ENCODE results near the gene XYLT1. TPM values are rescaled to one million over a fixed set of nuclear protein-coding genes. Genes with fewer than 3 reads are reported as not detected.

The XYLT1 gene
- total RNA-seq, 8 experiments from 2014 or later, result 1.2 to 22.0 (median 6.3) TPM

GRCh38 chr16:17129971-17130370 lies 340.8 kb downstream of the XYLT1 start:
- Histone ChIP-seq H3K4me3 (no peak overlapping the region), H3K27ac (no peak overlapping the region), H3K4me1 (replicated peaks in 1 of 2) (peaks cover 8 to 21% of the 10 kb centered on the region in 2 donors)
- no peak for ATAC-seq (replicated peaks in 6 of 8)
- in situ Hi-C loops (cut with MboI; ENCODE audit: low pct_unique_long_range_greater_than_20kb in 2 of 9, low sequenced_read_pairs in 9 of 9, unreplicated experiment in 9 of 9), result no loop called here
- 45 to 94% (median 91%) methylated on average over 1 to 5 of the region's 5 CpGs; no CpG with 5 or more reads in 2 of the 10 experiments for WGBS, 10 experiments

GRCh38 chr16:17128791-17129190 lies 342.0 kb downstream of the XYLT1 start:
- 20 to 100% (median 93%) methylated on average over 1 to 6 of the region's 6 CpGs; no CpG with 5 or more reads in 1 of the 10 experiments for WGBS, 10 experiments
- Histone ChIP-seq H3K27ac (no peak overlapping the region), H3K4me3 (no peak overlapping the region), H3K4me1 (replicated peaks in 1 of 2) (peaks cover 8 to 21% of the 10 kb centered on the region in 2 donors)
- no peak for ATAC-seq (replicated peaks in 6 of 8)
- in situ Hi-C loops (cut with MboI; ENCODE audit: low pct_unique_long_range_greater_than_20kb in 2 of 9, low sequenced_read_pairs in 9 of 9, unreplicated experiment in 9 of 9), result no loop called here

GRCh38 chr16:17126156-17126555 lies 344.6 kb downstream of the XYLT1 start:
- in situ Hi-C loops (cut with MboI; ENCODE audit: low pct_unique_long_range_greater_than_20kb in 2 of 9, low sequenced_read_pairs in 9 of 9, unreplicated experiment in 9 of 9), result no loop called here
- no peak overlapping the region for H3K4me3 ChIP-seq
- H3K4me1 ChIP-seq (replicated peaks in 1 of 2), result peaks cover 8 to 17% of the 10 kb centered on the region in 2 donors
- WGBS, 10 experiments, result 20 to 100% (median 67%) methylated on average over 1 of the region's 3 CpGs; no CpG with 5 or more reads in 5 of the 10 experiments
- peak in 5 of 8 experiments; percentile 22 to 83 (median 54) for ATAC-seq (replicated peaks in 6 of 8)
- H3K27ac ChIP-seq, result no peak overlapping the region

- H3K27ac ChIP-seq, result no peak overlapping the region
- H3K4me3 ChIP-seq, result no peak overlapping the region
- in situ Hi-C loops (cut with MboI; ENCODE audit: low pct_unique_long_range_greater_than_20kb in 2 of 9, low sequenced_read_pairs in 9 of 9, unreplicated experiment in 9 of 9), result no loop called here
- peaks cover 8 to 17% of the 10 kb centered on the region in 2 donors for H3K4me1 ChIP-seq (replicated peaks in 1 of 2)
- ATAC-seq (replicated peaks in 6 of 8), result no peak
These were observed 345.1 kb downstream of the XYLT1 start for GRCh38 chr16:17125671-17126070.

- Histone ChIP-seq H3K4me3 (no peak overlapping the region), H3K27ac (no peak overlapping the region), H3K4me1 (replicated peaks in 1 of 2) (no peaks in the 10 kb centered on the region)
- 60 to 100% (median 73%) methylated on average over 1 to 4 of the region's 5 CpGs; no CpG with 5 or more reads in 2 of the 10 experiments for WGBS, 10 experiments
- no peak for ATAC-seq (replicated peaks in 6 of 8)
- in situ Hi-C loops (cut with MboI; ENCODE audit: low pct_unique_long_range_greater_than_20kb in 2 of 9, low sequenced_read_pairs in 9 of 9, unreplicated experiment in 9 of 9), result no loop called here
These were observed 352.7 kb downstream of the XYLT1 start for GRCh38 chr16:17117906-17118577.

GRCh38 chr16:17116595-17117322 lies 354.0 kb downstream of the XYLT1 start:
- H3K4me3 ChIP-seq, result no peak overlapping the region
- WGBS, 10 experiments, result 53 to 100% (median 100%) methylated on average over 1 to 3 of the region's 4 CpGs; no CpG with 5 or more reads in 3 of the 10 experiments
- no peak overlapping the region for H3K27ac ChIP-seq
- in situ Hi-C loops (cut with MboI; ENCODE audit: low pct_unique_long_range_greater_than_20kb in 2 of 9, low sequenced_read_pairs in 9 of 9, unreplicated experiment in 9 of 9), result no loop called here
- no peak for ATAC-seq (replicated peaks in 6 of 8)
- no peaks in the 10 kb centered on the region for H3K4me1 ChIP-seq (replicated peaks in 1 of 2)

GRCh38 chr16:17109413-17109812 lies 361.3 kb downstream of the XYLT1 start:
- no peak overlapping the region for H3K27ac ChIP-seq
- ATAC-seq (replicated peaks in 6 of 8), result no peak
- H3K4me1 ChIP-seq (replicated peaks in 1 of 2), result peaks cover 13 to 23% of the 10 kb centered on the region in 2 donors
- in situ Hi-C loops (cut with MboI; ENCODE audit: low pct_unique_long_range_greater_than_20kb in 2 of 9, low sequenced_read_pairs in 9 of 9, unreplicated experiment in 9 of 9), result no loop called here
- no peak overlapping the region for H3K4me3 ChIP-seq

GRCh38 chr16:17108596-17108995 lies 362.2 kb downstream of the XYLT1 start:
- ATAC-seq (replicated peaks in 6 of 8), result no peak
- in situ Hi-C loops (cut with MboI; ENCODE audit: low pct_unique_long_range_greater_than_20kb in 2 of 9, low sequenced_read_pairs in 9 of 9, unreplicated experiment in 9 of 9), result no loop called here
- no peak overlapping the region for H3K4me3 ChIP-seq
- peaks cover 13 to 24% of the 10 kb centered on the region in 2 donors for H3K4me1 ChIP-seq (replicated peaks in 1 of 2)
- WGBS, 10 experiments, result 0 to 100% (median 96%) methylated on average over 1 to 10 of the region's 17 CpGs; no CpG with 5 or more reads in 6 of the 10 experiments
- H3K27ac ChIP-seq, result no peak overlapping the region

GRCh38 chr16:17107450-17107849 lies 363.3 kb downstream of the XYLT1 start:
- no peak for ATAC-seq (replicated peaks in 6 of 8)
- WGBS, 10 experiments, result 60 to 100% (median 90%) methylated on average over 2 to 8 of the region's 8 CpGs; no CpG with 5 or more reads in 2 of the 10 experiments
- H3K4me1 ChIP-seq (replicated peaks in 1 of 2), result peaks cover 13 to 25% of the 10 kb centered on the region in 2 donors
- no peak overlapping the region for H3K4me3 ChIP-seq
- in situ Hi-C loops (cut with MboI; ENCODE audit: low pct_unique_long_range_greater_than_20kb in 2 of 9, low sequenced_read_pairs in 9 of 9, unreplicated experiment in 9 of 9), result no loop called here
- H3K27ac ChIP-seq, result no peak overlapping the region

GRCh38 chr16:17106243-17106791 lies 364.4 kb downstream of the XYLT1 start:
- H3K27ac ChIP-seq, result no peak overlapping the region
- ATAC-seq (replicated peaks in 6 of 8), result no peak
- 7 to 100% (median 51%) methylated on average over 1 to 5 of the region's 14 CpGs; no CpG with 5 or more reads in 2 of the 10 experiments for WGBS, 10 experiments
- H3K4me1 ChIP-seq (replicated peaks in 1 of 2), result peaks cover 13 to 25% of the 10 kb centered on the region in 2 donors
- no peak overlapping the region for H3K4me3 ChIP-seq
- in situ Hi-C loops (cut with MboI; ENCODE audit: low pct_unique_long_range_greater_than_20kb in 2 of 9, low sequenced_read_pairs in 9 of 9, unreplicated experiment in 9 of 9), result no loop called here

GRCh38 chr16:17105239-17105797 lies 365.4 kb downstream of the XYLT1 start:
- WGBS, 10 experiments, result 38 to 85% (median 71%) methylated on average over 1 to 6 of the region's 10 CpGs; no CpG with 5 or more reads in 2 of the 10 experiments
- no peak overlapping the region for H3K27ac ChIP-seq

GRCh38 chr16:17104654-17105053 lies 366.1 kb downstream of the XYLT1 start:
- H3K4me3 ChIP-seq, result no peak overlapping the region
- WGBS, 10 experiments, result 35 to 100% (median 96%) methylated on average over 1 to 4 of the region's 5 CpGs; no CpG with 5 or more reads in 3 of the 10 experiments
- no peak for ATAC-seq (replicated peaks in 6 of 8)
- H3K27ac ChIP-seq, result no peak overlapping the region
- in situ Hi-C loops (cut with MboI; ENCODE audit: low pct_unique_long_range_greater_than_20kb in 2 of 9, low sequenced_read_pairs in 9 of 9, unreplicated experiment in 9 of 9), result no loop called here
- H3K4me1 ChIP-seq (replicated peaks in 1 of 2), result peaks cover 13 to 25% of the 10 kb centered on the region in 2 donors

More at GRCh38 chr16:17105239-17105797, 365.4 kb downstream of the XYLT1 start:
- peak in 5 of 8 experiments; percentile 74 to 84 (median 80) for ATAC-seq (replicated peaks in 6 of 8)
- peaks cover 13 to 25% of the 10 kb centered on the region in 2 donors for H3K4me1 ChIP-seq (replicated peaks in 1 of 2)
- in situ Hi-C loops (cut with MboI; ENCODE audit: low pct_unique_long_range_greater_than_20kb in 2 of 9, low sequenced_read_pairs in 9 of 9, unreplicated experiment in 9 of 9), result no loop called here
- H3K4me3 ChIP-seq, result no peak overlapping the region

GRCh38 chr16:17103216-17103615 lies 367.5 kb downstream of the XYLT1 start:
- Histone ChIP-seq H3K4me3 (no peak overlapping the region), H3K27ac (no peak overlapping the region), H3K4me1 (replicated peaks in 1 of 2) (peaks cover 13 to 31% of the 10 kb centered on the region in 2 donors)
- ATAC-seq (replicated peaks in 6 of 8), result no peak
- in situ Hi-C loops (cut with MboI; ENCODE audit: low pct_unique_long_range_greater_than_20kb in 2 of 9, low sequenced_read_pairs in 9 of 9, unreplicated experiment in 9 of 9), result no loop called here
- WGBS, 10 experiments, result 33 to 100% (median 73%) methylated on average over 1 to 2 of the region's 3 CpGs; no CpG with 5 or more reads in 3 of the 10 experiments

Measured in motor neuron (in vitro differentiated cells).